Measurements from ENCODE around the gene PLEKHA6. TPM values are rescaled to one million over a fixed set of nuclear protein-coding genes. Genes with fewer than 3 reads are reported as not detected.

PLEKHA6 gene
- total and polyA plus RNA-seq, 2 of the 4 experiments (the other 2 are of a cell fraction) = 8.2 to 19.9 TPM

GRCh38 chr1:204274446-204274845 lies 85.3 kb downstream of the PLEKHA6 start:
- peak; percentile 74 for ATAC-seq (ENCODE audit: low read depth)
- H3K27me3 ChIP-seq (ENCODE audit: control insufficient read depth, insufficient read depth, low read length) = peaks cover 11% of the 10 kb centered on the region
- no peak overlapping the region for H3K4ac ChIP-seq (ENCODE audit: low read depth, low read length)
- H2BK20ac ChIP-seq (ENCODE audit: low read depth, low read length) = no peak overlapping the region
- ChIA-PET CTCF (no interaction called here), POLR2A (ENCODE audit: unreplicated experiment) (no interaction called here)
- H2BK15ac ChIP-seq (ENCODE audit: low read depth, low read length) = no peak overlapping the region
- no peak overlapping the region for H3K9ac ChIP-seq (ENCODE audit: low read depth, low read length)
- no peak overlapping the region for H3K23ac ChIP-seq (ENCODE audit: low read depth, low read length)
- peaks cover 24% of the 10 kb centered on the region for H3K36me3 ChIP-seq (ENCODE audit: control insufficient read depth, insufficient read depth, low read length)
- no peaks in the 10 kb centered on the region for H3K9me3 ChIP-seq (ENCODE audit: control insufficient read depth, insufficient read depth, low read length)
- peaks cover 1% of the 10 kb centered on the region; the same call in 1 of the 2 replicates for H3K4me1 ChIP-seq (ENCODE audit: control insufficient read depth, insufficient read depth, low read length)
- in situ Hi-C loops (cut with MboI; ENCODE audit: low sequenced_read_pairs) = no loop called here
- H3K79me1 ChIP-seq (ENCODE audit: low read depth in 1 of 2, low read length in 2 of 2) = no peaks in the 10 kb centered on the region
- no peak overlapping the region for H4K8ac ChIP-seq (ENCODE audit: low read depth in 2 of 2, low read length in 2 of 2)
- intact Hi-C loops (cut with micrococcal nuclease) = no loop called here
- H2BK5ac ChIP-seq (ENCODE audit: low read depth, low read length, poor library complexity, severe bottlenecking) = no peak overlapping the region
- dilution Hi-C loops (cut with HindIII; ENCODE audit: low sequenced_read_pairs, unreplicated experiment) = no loop called here
- H3K4me3 ChIP-seq (ENCODE audit: insufficient read depth, low read depth, low read length) = no peak overlapping the region
- no peaks in the 10 kb centered on the region for H4K20me1 ChIP-seq (ENCODE audit: insufficient read depth, low read length)
- no peak overlapping the region for H3K27ac ChIP-seq (ENCODE audit: insufficient read depth, low read length)
- H2BK120ac ChIP-seq (ENCODE audit: low read depth, low read length) = no peak overlapping the region
- H3K14ac ChIP-seq (replicated peaks; ENCODE audit: low read depth, low read length) = no peak overlapping the region
- TF ChIP-seq BHLHE40 (IDR thresholded peaks at IDR 0.05; ENCODE audit: low read depth, low read length) (no peak), FOS (IDR thresholded peaks at IDR 0.05; ENCODE audit: low read depth, low read length) (0 out of 2 replicates have a peak, but pooled peaks have one; percentile 9)
- H3K4me2 ChIP-seq (ENCODE audit: low read depth, low read length) = no peak overlapping the region
- no peak overlapping the region for H2AK5ac ChIP-seq (ENCODE audit: low read depth, low read length)
- no TSS peak for BruUV-seq (replicated peaks)
- H2AFZ ChIP-seq (replicated peaks; ENCODE audit: low read length, poor library complexity) = no peak overlapping the region
- no peaks in the 10 kb centered on the region; the same call in 1 of the 2 replicates for H3K9me1 ChIP-seq (ENCODE audit: insufficient read depth, low read length)
- no peak overlapping the region for H4K5ac ChIP-seq (ENCODE audit: low read depth, low read length)
- no peak overlapping the region; the same call in 1 of the 2 replicates for H3K18ac ChIP-seq (ENCODE audit: low read depth, low read length)
- H4K91ac ChIP-seq (ENCODE audit: insufficient read depth, low read depth, low read length) = no peak overlapping the region
- 100% methylated on average over 1 of the region's 2 CpGs; no CpG with 5 or more reads in 1 of the 2 experiments for WGBS, 2 experiments (ENCODE audit: extremely low coverage in 2 of 2, insufficient read length in 1 of 2)
- no peak overlapping the region for H3K56ac ChIP-seq (ENCODE audit: extremely low read depth, insufficient read depth, low read length)
- no peak overlapping the region for H2AK9ac ChIP-seq (replicated peaks; ENCODE audit: low read depth, low read length, poor library complexity)
- peak; percentile 69 for DNase-seq

Data from IMR-90 (cell line).